HG03097 (cell line): ENCODE data around the gene CHRM1.
"Not testable (repeated sequence)": the region's sequence is repeated elsewhere in the genome, so short reads cannot be mapped to it uniquely, and the experiment has no call there.

ENCODE experiments used
- ATAC-seq: cut with Tn5 transposase; IDR thresholded peaks from one replicate; pipeline ENCODE4 v1.9.1; 2021; ENCODE audit not compliant: unreplicated experiment, low FRiP score

CHRM1 gene

GRCh38 chr11:62880231-62880802 lies 40.8 kb downstream of the CHRM1 start:
- peak; percentile 2 for ATAC-seq

- no peak for ATAC-seq
Observed at GRCh38 chr11:62879235-62879978, 41.8 kb downstream of the CHRM1 start.

DNA sequence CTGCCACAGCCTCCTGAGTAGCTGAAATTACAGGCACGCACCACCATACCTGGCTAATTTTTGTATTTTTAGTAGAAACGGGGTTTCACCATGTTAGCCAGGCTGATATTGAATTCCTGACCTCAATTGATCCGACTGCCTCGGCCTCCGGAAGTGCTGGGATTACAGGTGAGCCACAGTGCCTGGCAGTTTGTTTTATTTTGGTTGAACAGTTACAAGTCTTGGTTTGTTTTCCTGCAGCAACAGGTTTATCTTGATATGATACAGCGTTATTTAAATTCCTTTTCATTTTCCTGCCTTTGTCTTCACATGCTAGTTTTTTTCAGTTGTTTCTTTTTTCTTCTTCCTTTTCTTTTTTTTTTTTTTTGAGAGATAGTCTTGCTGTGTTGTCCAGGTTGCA lies 44.5 kb downstream of the CHRM1 start:
- ATAC-seq: no peak

DNA sequence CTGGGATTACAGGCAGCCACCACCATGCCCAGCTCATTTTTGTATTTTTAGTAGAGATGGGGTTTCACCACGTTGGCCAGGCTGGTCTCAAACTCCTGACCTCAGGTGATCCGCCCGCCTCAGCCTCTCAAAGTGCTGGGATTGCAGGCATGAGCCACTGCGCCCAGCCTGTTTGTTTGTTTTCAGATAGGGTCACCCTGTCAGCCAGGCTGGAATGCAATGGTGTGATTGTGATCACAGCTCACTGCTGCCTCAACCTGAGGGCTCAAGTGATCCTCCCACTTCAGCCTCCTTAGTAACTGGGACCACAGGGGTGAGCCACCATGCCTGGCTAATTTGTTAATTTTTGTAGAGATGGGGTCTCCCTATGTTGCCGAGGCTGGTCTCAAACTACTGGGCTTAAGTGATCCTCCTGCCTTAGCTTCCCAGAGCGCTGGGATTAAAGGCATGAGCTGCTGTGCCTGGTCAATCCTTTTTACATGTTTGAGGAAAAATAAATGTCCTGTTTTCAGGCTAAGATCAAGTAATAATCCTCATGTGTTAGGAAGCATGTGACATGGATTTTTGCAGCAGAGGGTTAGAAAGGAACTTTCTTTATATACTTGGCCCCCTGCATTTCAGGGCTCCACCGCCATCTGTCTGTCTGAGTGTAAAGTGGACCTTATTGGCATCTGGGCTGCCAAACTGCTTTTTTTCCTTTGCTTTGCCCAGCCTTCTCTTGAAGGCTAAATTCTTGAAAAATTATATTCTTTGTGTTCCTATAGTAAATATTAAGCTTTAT lies 45.3 kb downstream of the CHRM1 start:
- ATAC-seq: no peak

DNA sequence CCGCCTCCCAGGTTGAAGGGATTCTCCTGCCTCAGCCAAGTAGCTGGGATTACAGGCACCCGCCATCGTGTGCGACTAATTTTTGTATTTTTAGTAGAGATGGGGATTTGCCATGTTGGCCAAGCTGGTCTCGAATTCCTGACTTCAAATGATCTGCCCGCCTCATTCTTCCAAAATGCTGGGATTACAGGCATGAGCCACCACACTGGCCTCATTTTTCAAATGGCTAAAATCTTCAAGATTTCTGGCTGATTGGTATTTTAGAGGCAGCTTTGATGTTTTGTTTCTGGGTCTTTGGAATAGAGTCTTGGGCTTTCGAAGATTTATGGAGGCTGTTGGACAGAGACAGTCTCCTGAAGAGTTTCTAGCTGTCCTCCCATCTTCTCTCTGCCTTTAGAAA lies 46.3 kb downstream of the CHRM1 start:
- no peak for ATAC-seq

- no peak for ATAC-seq
Observed at GRCh38 chr11:62865635-62866034, 55.5 kb downstream of the CHRM1 start.

GRCh38 chr11:62863687-62864335 lies 57.4 kb downstream of the CHRM1 start:
- no peak for ATAC-seq

DNA sequence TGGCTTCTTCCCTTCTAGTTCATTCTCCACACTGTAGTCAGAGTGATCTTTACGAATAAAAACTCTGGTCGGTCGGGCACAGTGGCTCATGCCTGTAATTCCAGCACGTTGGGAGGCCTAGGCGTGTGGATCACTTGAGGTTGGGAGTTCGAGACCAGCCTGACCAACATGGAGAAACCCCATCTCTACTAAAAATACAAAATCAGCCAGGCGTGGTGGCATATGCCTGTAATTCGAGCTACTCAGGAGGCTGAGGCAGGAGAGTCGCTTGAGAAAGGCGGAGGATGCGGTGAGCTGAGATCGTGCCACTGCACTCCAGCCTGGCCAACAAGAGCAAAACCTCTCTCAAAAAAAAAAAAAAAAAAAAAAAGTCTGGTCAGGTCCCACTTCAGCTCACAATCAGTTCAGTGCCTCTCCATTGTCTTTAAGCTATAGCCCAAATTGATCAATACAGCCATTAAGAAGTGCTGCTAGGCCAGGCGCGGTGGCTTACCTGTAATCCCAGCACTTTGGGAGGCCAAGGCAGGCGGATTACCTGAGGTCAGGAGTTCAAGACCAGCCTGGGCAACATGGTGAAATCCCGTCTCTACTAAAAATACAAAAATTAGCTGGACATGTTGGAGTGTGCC lies 59.5 kb downstream of the CHRM1 start:
- ATAC-seq: not testable (repeated sequence)

GRCh38 chr11:62860835-62861563 lies 60.2 kb downstream of the CHRM1 start:
- no peak for ATAC-seq

DNA sequence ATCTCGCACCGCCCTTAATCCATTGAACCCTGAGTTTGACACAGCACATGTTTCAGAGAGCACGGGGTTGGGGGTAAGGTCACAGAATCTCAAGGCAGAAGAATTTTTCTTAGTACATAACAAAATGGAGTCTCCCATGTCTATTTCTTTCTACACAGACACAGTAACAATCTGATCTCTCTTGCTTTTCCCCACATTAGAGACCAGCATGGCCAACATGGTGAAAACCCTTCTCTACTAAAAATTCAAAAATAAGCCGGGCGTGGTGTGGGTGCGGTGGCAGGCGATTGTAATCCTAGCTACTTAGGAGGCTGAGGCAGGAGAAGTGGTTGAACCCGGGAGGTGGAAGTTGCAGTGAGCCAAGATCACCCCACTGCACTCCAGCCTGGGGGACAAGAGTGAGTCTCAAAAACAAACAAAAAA lies 61.9 kb downstream of the CHRM1 start:
- not testable (repeated sequence) for ATAC-seq
